Peyer's patch (tissue), 4 donors: Measurements from ENCODE around the gene PPP1R16B. TPM values are rescaled to one million over a fixed set of nuclear protein-coding genes. Genes with fewer than 3 reads are reported as not detected.
A peak's percentile ranks its signal among the peaks of the same experiment; 100 is the strongest.

Experiments
- DNase-seq, 3 donors: peaks; one replicate each; pipeline ENCODE4 v3.0.0-alpha.2; 2017 to 2019
- H3K27ac ChIP-seq, 4 donors: fragments of 200-600 bp; sonication (generic); one replicate each; pipeline ENCODE4 v1.5.1; 2016 to 2019
- H3K27me3 ChIP-seq, 2 donors: fragments of 200-600 bp; sonication (generic); one replicate each; pipeline ENCODE4 v1.5.1; 2019
- H3K36me3 ChIP-seq, 3 donors: fragments of 200-600 bp; sonication (generic); one replicate each; pipeline ENCODE4 v1.5.1; 2016 to 2019
- H3K4me1 ChIP-seq, 4 donors: fragments of 200-600 bp; sonication (generic); one replicate each; pipeline ENCODE4 v1.5.1; 2016 to 2019
- H3K4me3 ChIP-seq, 4 donors: fragments of 200-600 bp; sonication (generic); 1 replicate in 3 of 4; 2 replicates in 1 of 4; pipeline ENCODE4 v1.5.1; 2016 to 2019; ENCODE audit warnings: mild to moderate bottlenecking in 1 of 4
- H3K9me3 ChIP-seq, 4 donors: fragments of 200-600 bp; sonication (generic); one replicate each; pipeline ENCODE4 v1.5.1; 2016 to 2019; ENCODE audit warnings: mild to moderate bottlenecking in 1 of 4
- POLR2A ChIP-seq, 2 donors: fragments of 450-650 bp; IDR thresholded peaks; one replicate each; pipeline ENCODE4 v1.5.1; 2017; ENCODE audit warnings: antibody characterized with exemption in 2 of 2, mild to moderate bottlenecking in 2 of 2, moderate library complexity in 2 of 2
- total RNA-seq, 4 donors: library from RNA; depleted of rRNA; stranded (reverse); fragments of >200 nt; gene quantifications; one replicate each; pipeline ENCODE4 v1.1.0, GENCODE V29; 2016
- TF ChIP-seq, protein P1 (sequence below), 6 experiments: fragments of 450-650 bp in 4 of 6; fragments of 200-600 bp in 2 of 6; sonication (generic) in 1 of 6; IDR thresholded peaks; one replicate each; pipeline ENCODE4 v1.5.1; 2017 to 2019; ENCODE audit warnings: antibody characterized with exemption in 6 of 6, mild to moderate bottlenecking in 3 of 6, moderate library complexity in 1 of 6

Gene PPP1R16B
- total RNA-seq, 4 donors from 2014 or later, result 3.2 to 41.3 (median 7.2) TPM

DNA sequence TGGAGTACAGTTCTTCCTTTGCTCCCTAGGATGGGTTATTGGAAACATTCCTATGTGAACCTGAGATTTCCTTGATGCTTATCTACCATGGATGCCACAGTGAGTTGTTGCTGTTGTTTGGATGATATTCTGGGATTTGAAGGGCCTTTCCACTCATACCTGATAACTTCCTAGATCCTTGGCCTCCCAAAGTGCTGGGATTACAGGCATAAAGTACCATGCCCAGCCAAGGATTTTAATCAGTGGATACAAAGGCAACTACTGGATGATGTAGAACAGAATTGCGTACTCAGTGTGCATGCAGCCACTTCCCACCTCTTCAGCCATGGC lies 20.0 kb downstream of the PPP1R16B start:
- DNase-seq, result no peak
- Histone ChIP-seq H3K36me3 (no peaks in the 10 kb centered on the region), H3K27me3 (no peaks in the 10 kb centered on the region), H3K27ac (no peak overlapping the region), H3K4me3 (no peak overlapping the region), H3K4me1 (peaks cover 0 to 9% (median 3%) of the 10 kb centered on the region in 4 donors), H3K9me3 (no peaks in the 10 kb centered on the region)
- TF ChIP-seq, protein P1, sequence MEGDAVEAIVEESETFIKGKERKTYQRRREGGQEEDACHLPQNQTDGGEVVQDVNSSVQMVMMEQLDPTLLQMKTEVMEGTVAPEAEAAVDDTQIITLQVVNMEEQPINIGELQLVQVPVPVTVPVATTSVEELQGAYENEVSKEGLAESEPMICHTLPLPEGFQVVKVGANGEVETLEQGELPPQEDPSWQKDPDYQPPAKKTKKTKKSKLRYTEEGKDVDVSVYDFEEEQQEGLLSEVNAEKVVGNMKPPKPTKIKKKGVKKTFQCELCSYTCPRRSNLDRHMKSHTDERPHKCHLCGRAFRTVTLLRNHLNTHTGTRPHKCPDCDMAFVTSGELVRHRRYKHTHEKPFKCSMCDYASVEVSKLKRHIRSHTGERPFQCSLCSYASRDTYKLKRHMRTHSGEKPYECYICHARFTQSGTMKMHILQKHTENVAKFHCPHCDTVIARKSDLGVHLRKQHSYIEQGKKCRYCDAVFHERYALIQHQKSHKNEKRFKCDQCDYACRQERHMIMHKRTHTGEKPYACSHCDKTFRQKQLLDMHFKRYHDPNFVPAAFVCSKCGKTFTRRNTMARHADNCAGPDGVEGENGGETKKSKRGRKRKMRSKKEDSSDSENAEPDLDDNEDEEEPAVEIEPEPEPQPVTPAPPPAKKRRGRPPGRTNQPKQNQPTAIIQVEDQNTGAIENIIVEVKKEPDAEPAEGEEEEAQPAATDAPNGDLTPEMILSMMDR (IDR thresholded peaks at IDR 0.05), result no peak
- TF ChIP-seq POLR2A (IDR thresholded peaks at IDR 0.05), result no peak

DNA sequence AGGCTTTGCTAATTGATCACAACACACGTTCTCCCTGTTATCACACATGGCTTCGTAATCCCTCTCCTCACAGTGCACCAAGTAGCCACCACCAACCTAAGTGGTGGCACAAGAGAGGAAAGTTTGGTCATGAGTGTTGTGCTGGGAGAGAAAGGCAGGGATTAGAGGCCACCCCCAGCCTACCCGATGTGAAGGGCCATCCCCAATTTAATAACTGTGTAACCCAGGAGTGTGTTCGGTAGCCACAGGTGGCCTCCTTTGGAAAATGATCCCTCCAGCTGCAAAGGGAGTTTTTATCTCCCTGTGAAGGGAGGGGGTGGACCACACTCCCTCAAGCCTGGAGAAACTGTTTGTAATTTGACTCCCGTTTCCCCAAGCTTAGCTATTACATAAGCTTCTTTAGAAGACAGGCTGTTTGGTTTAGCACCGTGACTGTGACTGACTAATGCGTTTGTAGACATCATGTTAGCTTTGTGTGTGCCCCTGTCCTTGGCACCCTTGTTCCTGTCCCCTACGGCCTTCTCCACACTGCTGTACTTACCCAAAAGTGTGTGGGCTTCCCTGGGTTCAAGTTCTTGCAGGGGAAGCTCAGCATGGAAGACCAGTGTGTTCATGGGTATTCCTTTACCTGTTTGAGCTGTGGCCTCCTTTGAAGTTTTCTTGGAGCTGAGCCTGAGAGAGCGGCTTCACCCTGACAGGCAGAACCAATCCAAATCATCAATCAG lies 20.6 kb downstream of the PPP1R16B start:
- DNase-seq, result peak in 1 of 3 donors; percentile 24
- Histone ChIP-seq H3K27ac (peak overlapping the region in 1 of 4 donors; percentile 38), H3K27me3 (no peaks in the 10 kb centered on the region), H3K36me3 (no peaks in the 10 kb centered on the region), H3K4me1 (peaks cover 0 to 9% (median 3%) of the 10 kb centered on the region in 4 donors), H3K9me3 (no peaks in the 10 kb centered on the region), H3K4me3 (no peak overlapping the region)
- TF ChIP-seq, protein P1 (IDR thresholded peaks at IDR 0.05), result no peak
- TF ChIP-seq POLR2A (IDR thresholded peaks at IDR 0.05), result no peak

DNA sequence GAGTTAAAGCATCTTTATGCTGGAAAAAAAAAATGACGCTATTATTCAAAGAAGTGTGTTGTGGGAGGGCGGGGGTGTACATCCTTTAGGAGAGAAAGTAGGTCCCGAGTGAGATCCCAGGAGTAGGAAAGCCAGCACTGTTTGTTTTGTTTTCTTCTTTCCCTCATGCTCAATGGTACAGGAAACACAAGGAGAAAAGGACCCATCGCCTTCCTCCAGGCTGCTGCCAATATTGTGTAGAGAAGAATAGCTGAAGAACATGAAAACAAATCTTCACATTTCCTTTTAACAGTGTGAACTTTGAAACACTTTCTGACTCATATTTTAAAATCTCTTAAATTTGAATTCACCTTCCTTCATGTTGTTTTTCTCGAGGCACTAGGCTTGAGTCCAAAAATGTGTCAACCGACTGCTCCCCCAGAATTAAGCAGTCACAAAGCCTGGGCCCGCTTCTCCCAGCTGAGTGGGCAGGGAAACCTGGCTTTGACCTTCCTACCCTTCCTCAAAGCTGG lies 22.3 kb downstream of the PPP1R16B start:
- Histone ChIP-seq H3K4me3 (no peak overlapping the region), H3K9me3 (no peaks in the 10 kb centered on the region), H3K27ac (peak overlapping the region in 1 of 4 donors; percentile 43), H3K36me3 (no peaks in the 10 kb centered on the region), H3K4me1 (peaks cover 0 to 13% (median 3%) of the 10 kb centered on the region in 4 donors), H3K27me3 (no peaks in the 10 kb centered on the region)
- no peak for DNase-seq
- TF ChIP-seq POLR2A (IDR thresholded peaks at IDR 0.05), result no peak
- TF ChIP-seq, protein P1 (IDR thresholded peaks at IDR 0.05), result no peak

DNA sequence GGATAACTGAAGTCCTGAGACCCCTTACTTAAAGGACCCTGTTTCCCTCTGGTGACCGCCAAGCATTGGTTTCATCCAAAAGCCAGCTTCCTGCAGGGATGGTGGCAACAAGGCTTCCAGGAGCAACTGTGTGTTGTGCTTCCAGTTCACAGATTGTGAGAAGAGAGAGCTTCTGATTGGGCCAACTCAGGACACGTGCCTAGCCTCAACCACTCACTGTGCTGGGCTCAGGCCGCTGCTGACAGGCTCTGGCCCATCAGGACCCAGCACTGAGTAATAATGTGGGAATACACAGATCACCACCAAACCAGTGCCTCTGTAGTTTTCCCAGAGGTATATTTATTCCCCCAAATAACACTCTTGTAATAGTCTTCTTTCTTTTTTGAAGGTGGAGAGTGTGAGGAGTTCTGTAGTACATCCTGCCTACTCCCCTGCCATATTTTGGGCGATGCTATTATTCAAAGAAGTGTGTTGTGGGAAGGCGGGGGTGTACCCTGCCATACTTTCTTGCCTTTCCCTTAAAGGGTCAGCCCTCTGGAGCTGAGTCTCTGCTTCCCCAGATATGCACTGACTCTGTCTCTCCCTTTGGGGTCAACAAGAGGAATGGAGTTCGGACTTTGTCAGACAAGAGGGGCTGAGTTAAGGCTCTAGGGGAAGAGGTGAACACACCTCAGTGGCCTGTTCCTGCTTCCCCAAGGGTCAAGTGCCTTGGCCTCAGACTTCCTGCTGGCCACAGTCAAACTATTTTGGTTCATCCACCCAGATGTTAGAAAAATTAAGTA lies 23.2 kb downstream of the PPP1R16B start:
- Histone ChIP-seq H3K4me1 (peaks cover 0 to 13% (median 3%) of the 10 kb centered on the region in 4 donors), H3K4me3 (no peak overlapping the region), H3K9me3 (no peaks in the 10 kb centered on the region), H3K27me3 (no peaks in the 10 kb centered on the region), H3K36me3 (no peaks in the 10 kb centered on the region), H3K27ac (peak overlapping the region in 1 of 4 donors; percentile 43)
- no peak for DNase-seq
- TF ChIP-seq POLR2A (IDR thresholded peaks at IDR 0.05), result no peak
- TF ChIP-seq, protein P1 (IDR thresholded peaks at IDR 0.05), result no peak

DNA sequence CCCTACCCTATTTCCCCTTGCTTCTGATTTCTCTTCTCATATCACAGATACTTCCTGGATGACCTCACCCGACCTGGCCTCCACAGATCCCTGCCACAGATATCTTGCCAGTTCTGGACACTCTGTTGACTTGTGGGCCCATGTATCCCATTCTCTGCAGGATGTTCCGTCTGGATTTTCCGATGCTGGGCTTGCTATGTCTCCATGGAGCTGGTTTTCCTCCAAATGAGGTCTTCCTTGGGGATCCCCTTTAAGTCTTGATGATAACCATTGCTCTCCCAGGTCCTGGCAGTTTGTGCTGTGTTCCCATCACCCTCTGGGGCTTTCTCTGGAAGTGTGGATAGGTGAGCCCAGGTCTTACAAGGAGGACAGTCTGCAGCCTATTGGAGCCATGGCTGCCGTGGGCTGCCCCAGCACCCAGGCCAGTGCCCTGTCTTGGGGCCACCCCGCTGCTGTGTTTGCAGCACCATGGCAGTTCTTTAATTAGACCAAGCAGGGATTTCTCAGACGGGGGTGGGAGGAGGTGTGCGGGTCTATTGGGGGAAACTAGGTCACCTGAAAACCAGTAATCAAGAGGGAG lies 23.9 kb downstream of the PPP1R16B start:
- TF ChIP-seq POLR2A (IDR thresholded peaks at IDR 0.05), result no peak
- TF ChIP-seq, protein P1 (IDR thresholded peaks at IDR 0.05), result no peak
- H3K4me3 ChIP-seq, result no peak overlapping the region
- H3K4me1 ChIP-seq, result peaks cover 0 to 13% (median 5%) of the 10 kb centered on the region in 4 donors
- no peaks in the 10 kb centered on the region for H3K27me3 ChIP-seq
- H3K27ac ChIP-seq, result peak overlapping the region in 1 of 4 donors; percentile 33
- H3K9me3 ChIP-seq, result no peaks in the 10 kb centered on the region
- no peak for DNase-seq
- H3K36me3 ChIP-seq, result no peaks in the 10 kb centered on the region
